GM23338 (cell line): Measurements from ENCODE around the gene SCLY. TPM values are rescaled to one million over a fixed set of nuclear protein-coding genes. Genes with fewer than 3 reads are reported as not detected.

Experiments used
- ATAC-seq: fragments of 200-7000 bp; cut with Tn5 transposase; 3 replicates; pipeline ENCODE4 v1.9.1; 2020
- DNase-seq: peaks from one replicate; pipeline ENCODE4 v3.0.0-alpha.2; 2015; ENCODE audit warnings: low spot score
- H2AFZ ChIP-seq: fragments of 200-600 bp; sonication (generic); 2 replicates; pipeline ENCODE4 v1.8.0; 2016; ENCODE audit warnings: antibody characterized with exemption, mild to moderate bottlenecking, moderate library complexity
- H3F3A ChIP-seq: fragments of 200-600 bp; sonication (generic); replicated peaks from 2 replicates; pipeline ENCODE4 v1.8.0; 2017; ENCODE audit warnings: antibody characterized with exemption, mixed run types, low read depth
- H3K27ac ChIP-seq: fragments of 200-600 bp; sonication (generic); 2 replicates; pipeline ENCODE4 v1.6.1; 2016; ENCODE audit warnings: low read depth
- H3K27me3 ChIP-seq: fragments of 200-600 bp; sonication (generic); 2 replicates; pipeline ENCODE4 v1.8.0; 2016; ENCODE audit warnings: mild to moderate bottlenecking, mixed run types, moderate library complexity; ENCODE audit not compliant: insufficient read depth
- H3K36me3 ChIP-seq: fragments of 200-600 bp; sonication (generic); 2 replicates; pipeline ENCODE4 v1.8.0; 2016; ENCODE audit warnings: mild to moderate bottlenecking; ENCODE audit not compliant: insufficient read depth
- H3K4me1 ChIP-seq: fragments of 200-600 bp; sonication (generic); 2 replicates; pipeline ENCODE4 v1.8.0; 2016; ENCODE audit warnings: mild to moderate bottlenecking, moderate library complexity; ENCODE audit not compliant: insufficient read depth
- H3K4me2 ChIP-seq: fragments of 200-600 bp; sonication (generic); 2 replicates; pipeline ENCODE4 v1.7.1; 2017; ENCODE audit warnings: mixed run types
- H3K4me3 ChIP-seq: fragments of 200-600 bp; sonication (generic); 2 replicates; pipeline ENCODE4 v1.6.1; 2016; ENCODE audit warnings: mixed run types
- H3K79me2 ChIP-seq: fragments of 200-600 bp; sonication (generic); replicated peaks from 2 replicates; pipeline ENCODE4 v1.8.0; 2017; ENCODE audit warnings: mild to moderate bottlenecking; ENCODE audit not compliant: insufficient read depth
- H3K9me2 ChIP-seq: fragments of 200-600 bp; sonication (generic); 2 replicates; pipeline ENCODE4 v1.8.0; 2017; ENCODE audit not compliant: insufficient read depth
- H4K20me1 ChIP-seq: fragments of 200-600 bp; sonication (generic); replicated peaks from 2 replicates; pipeline ENCODE4 v1.8.0; 2017; ENCODE audit warnings: mild to moderate bottlenecking; ENCODE audit not compliant: insufficient read depth
- H3K27ac Mint-ChIP-seq: 2 replicates; pipeline ENCODE4 v1.8.0; 2020; ENCODE audit warnings: inconsistent platforms, mild to moderate bottlenecking, moderate library complexity, mixed read lengths
- H3K27me3 Mint-ChIP-seq: 3 replicates; pipeline ENCODE4 v1.8.0; 2022; ENCODE audit warnings: low read depth, mild to moderate bottlenecking, moderate library complexity, mixed read lengths, inconsistent platforms; ENCODE audit not compliant: insufficient read depth, poor library complexity
- H3K36me3 Mint-ChIP-seq: 3 replicates; pipeline ENCODE4 v1.8.0; 2021; ENCODE audit warnings: low read depth, mild to moderate bottlenecking, inconsistent platforms, moderate library complexity, mixed read lengths
- H3K4me1 Mint-ChIP-seq: 3 replicates; pipeline ENCODE4 v1.8.0; 2020; ENCODE audit warnings: mild to moderate bottlenecking, inconsistent platforms, mixed read lengths
- H3K4me3 Mint-ChIP-seq: 3 replicates; pipeline ENCODE4 v1.8.0; 2021; ENCODE audit warnings: moderate library complexity, mild to moderate bottlenecking, inconsistent platforms, mixed read lengths
- H3K9me3 Mint-ChIP-seq: 3 replicates; pipeline ENCODE4 v1.8.0; 2020; ENCODE audit warnings: moderate library complexity, mild to moderate bottlenecking, inconsistent platforms, mixed read lengths
- CREB1 ChIP-seq: fragments of 250-450 bp; sonication (Bioruptor Pico); IDR thresholded peaks from 2 replicates; pipeline ENCODE4 v1.5.0; 2020; ENCODE audit warnings: low read depth, mild to moderate bottlenecking, moderate library complexity
- CTCF ChIP-seq, 2 experiments: fragments of 200-600 bp in 1 of 2; sonication (generic) in 1 of 2; conservative IDR thresholded peaks; 2 replicates each; pipeline versions ENCODE4 v1.5.1 to v1.6.1; 2016 to 2017; ENCODE audit warnings: antibody characterized with exemption in 2 of 2, low read depth in 2 of 2, mild to moderate bottlenecking in 2 of 2, moderate library complexity in 1 of 2
- ETS1 ChIP-seq: IDR thresholded peaks from 2 replicates; pipeline ENCODE4 v1.6.1; 2016; ENCODE audit warnings: antibody characterized with exemption
- EZH2 ChIP-seq: fragments of 200-600 bp; sonication (generic); IDR thresholded peaks from one replicate; pipeline ENCODE4 v1.8.0; 2017; ENCODE audit warnings: antibody characterized with exemption, mild to moderate bottlenecking, low read depth; ENCODE audit not compliant: unreplicated experiment
- EZH2phosphoT487 ChIP-seq: fragments of 200-600 bp; sonication (generic); IDR thresholded peaks from one replicate; pipeline ENCODE4 v1.8.1; 2018; ENCODE audit warnings: antibody characterized with exemption; ENCODE audit not compliant: unreplicated experiment
- JUNB ChIP-seq: IDR thresholded peaks from one replicate; pipeline ENCODE4 v1.6.1; 2016; ENCODE audit warnings: antibody characterized with exemption; ENCODE audit not compliant: unreplicated experiment
- NANOG ChIP-seq: IDR thresholded peaks from 2 replicates; pipeline ENCODE4 v1.6.1; 2016; ENCODE audit warnings: antibody characterized with exemption, borderline replicate concordance
- POLR2AphosphoS5 ChIP-seq: IDR thresholded peaks from 2 replicates; pipeline ENCODE4 v1.6.1; 2016; ENCODE audit warnings: antibody characterized with exemption, low read depth
- REST ChIP-seq: IDR thresholded peaks from one replicate; pipeline ENCODE4 v1.6.1; 2018; ENCODE audit warnings: antibody characterized with exemption; ENCODE audit not compliant: unreplicated experiment
- STAT1 ChIP-seq: IDR thresholded peaks from one replicate; pipeline ENCODE4 v1.6.1; 2016; ENCODE audit warnings: antibody characterized with exemption; ENCODE audit not compliant: unreplicated experiment
- ZNF114 ChIP-seq: fragments of 250-450 bp; sonication (Bioruptor Pico); IDR thresholded peaks from 2 replicates; pipeline ENCODE4 v1.5.0; 2020; ENCODE audit warnings: mild to moderate bottlenecking, moderate library complexity
- ZNF331 ChIP-seq: fragments of 250-450 bp; sonication (Bioruptor Pico); IDR thresholded peaks from 2 replicates; pipeline ENCODE4 v1.5.0; 2020; ENCODE audit warnings: low read depth, mild to moderate bottlenecking, moderate library complexity
- ZNF462 ChIP-seq: fragments of 250-450 bp; sonication (Bioruptor Pico); IDR thresholded peaks from 2 replicates; pipeline ENCODE4 v1.5.0; 2020; ENCODE audit warnings: mild to moderate bottlenecking, moderate library complexity
- polyA plus RNA-seq: library from polyadenylated mRNA; unstranded; fragments of >200 nt; fragmentation: Nextera tagmentation; extraction: Ambion mirVana; gene quantifications from 2 replicates; pipeline ENCODE4 v1.2.1, GENCODE V29; 2016
- total RNA-seq: library from RNA; depleted of rRNA; stranded (reverse); fragments of >200 nt; shearing (Covaris generic); gene quantifications from 2 replicates; pipeline ENCODE4 v1.2.3, GENCODE V29; 2014

SCLY gene
- total and polyA plus RNA-seq, 2 experiments from 2014 or later: 57.2 to 80.3 TPM

- no peak for ATAC-seq
- Histone ChIP-seq H4K20me1 (peaks cover 5% of the 10 kb centered on the region; the same call in 1 of the 2 replicates), H3K4me2 (no peak overlapping the region), H3K27me3 (no peaks in the 10 kb centered on the region), H2AFZ (no peak overlapping the region), H3F3A (no peaks in the 10 kb centered on the region), H3K27ac (no peak overlapping the region), H3K4me3 (no peak overlapping the region), H3K9me2 (no peaks in the 10 kb centered on the region), H3K36me3 (no peaks in the 10 kb centered on the region; the same call in 1 of the 2 replicates), H3K79me2 (no peaks in the 10 kb centered on the region), H3K4me1 (0 out of 2 replicates have a peak, but pooled peaks cover 6% of the 10 kb centered on the region)
- peaks cover 20% of the 10 kb centered on the region for H3K36me3 Mint-ChIP-seq
- no peak overlapping the region for H3K4me3 Mint-ChIP-seq
- no peaks in the 10 kb centered on the region for H3K9me3 Mint-ChIP-seq
- H3K27ac Mint-ChIP-seq: no peak overlapping the region
- TF ChIP-seq JUNB: no peak
- no peak for TF ChIP-seq CTCF (conservative IDR thresholded peaks at IDR 0.05; ENCODE audit: low read depth in 2 of 2)
- TF ChIP-seq ZNF462 (CRISPR knock-in tag): no peak
- no peak for TF ChIP-seq EZH2
- TF ChIP-seq POLR2AphosphoS5: no peak
- TF ChIP-seq CREB1 (CRISPR knock-in tag): no peak
- no peak for TF ChIP-seq ZNF114 (CRISPR knock-in tag)
- TF ChIP-seq NANOG: no peak
- no peak for TF ChIP-seq REST
- TF ChIP-seq ZNF331: no peak
- no peak for TF ChIP-seq STAT1
- TF ChIP-seq ETS1: no peak
- TF ChIP-seq EZH2phosphoT487: no peak
- peaks cover 7% of the 10 kb centered on the region for H3K27me3 Mint-ChIP-seq
- no peak for DNase-seq
- peaks cover 23% of the 10 kb centered on the region for H3K4me1 Mint-ChIP-seq
These were observed 35.0 kb upstream of the SCLY start for GRCh38 chr2:238025741-238026360.
